Fibroblast of the conjunctiva (primary cell): ENCODE data around the gene IL37.

ENCODE experiments used
- DNase-seq: peaks from one replicate; pipeline ENCODE4 v3.0.0-alpha.2; 2010; ENCODE audit warnings: low read depth

The IL37 gene

GRCh38 chr2:112960230-112960825 lies 49.4 kb downstream of the IL37 start:
- no peak for DNase-seq

GRCh38 chr2:112962308-112963175 lies 51.6 kb downstream of the IL37 start:
- DNase-seq = no peak

- no peak for DNase-seq
These were observed 56.1 kb downstream of the IL37 start for GRCh38 chr2:112967023-112967422.
